GM19035 (cell line): ENCODE data around the gene TERB1.

ENCODE experiments used
- ATAC-seq: cut with Tn5 transposase; IDR thresholded peaks from one replicate; pipeline ENCODE4 v1.9.1; 2021; ENCODE audit not compliant: unreplicated experiment

The TERB1 gene

GRCh38 chr16:66751053-66751302, 50.4 kb downstream of the TERB1 start:
- ATAC-seq: peak; percentile 16

GRCh38 chr16:66750279-66751052, 50.9 kb downstream of the TERB1 start:
- ATAC-seq: peak; percentile 3

GRCh38 chr16:66746682-66747081, 54.7 kb downstream of the TERB1 start:
- no peak for ATAC-seq

GRCh38 chr16:66746048-66746447, 55.3 kb downstream of the TERB1 start:
- no peak for ATAC-seq

- ATAC-seq: no peak
These were observed 59.2 kb downstream of the TERB1 start for GRCh38 chr16:66741950-66742808.

- no peak for ATAC-seq
These were observed 60.0 kb downstream of the TERB1 start for GRCh38 chr16:66741169-66741900.

- ATAC-seq: no peak
These were observed 60.9 kb downstream of the TERB1 start for GRCh38 chr16:66740533-66740932.

GRCh38 chr16:66740010-66740409, 61.4 kb downstream of the TERB1 start:
- no peak for ATAC-seq

GRCh38 chr16:66735891-66736290, 65.5 kb downstream of the TERB1 start:
- ATAC-seq: no peak

GRCh38 chr16:66731101-66731500, 70.3 kb downstream of the TERB1 start:
- ATAC-seq: no peak

GRCh38 chr16:66728804-66729203, 72.6 kb downstream of the TERB1 start:
- no peak for ATAC-seq

- ATAC-seq: no peak
These were observed 73.1 kb downstream of the TERB1 start for GRCh38 chr16:66728117-66728787.

GRCh38 chr16:66720766-66721165, 80.6 kb downstream of the TERB1 start:
- no peak for ATAC-seq

- ATAC-seq: no peak
These were observed 82.1 kb downstream of the TERB1 start for GRCh38 chr16:66719246-66719645.

- ATAC-seq: no peak
These were observed 83.6 kb downstream of the TERB1 start for GRCh38 chr16:66717776-66718175.

- no peak for ATAC-seq
These were observed 84.2 kb downstream of the TERB1 start for GRCh38 chr16:66717112-66717675.

GRCh38 chr16:66714654-66715307, 86.6 kb downstream of the TERB1 start:
- no peak for ATAC-seq

- ATAC-seq: no peak
These were observed 87.3 kb downstream of the TERB1 start for GRCh38 chr16:66714062-66714461.

- ATAC-seq: no peak
These were observed 88.3 kb downstream of the TERB1 start for GRCh38 chr16:66713076-66713475.

GRCh38 chr16:66712512-66712911, 88.9 kb downstream of the TERB1 start:
- ATAC-seq: no peak
